H7 (cell line): Measurements from ENCODE around the gene AHDC1. TPM values are rescaled to one million over a fixed set of nuclear protein-coding genes. Genes with fewer than 3 reads are reported as not detected.
A peak's percentile ranks its signal among the peaks of the same experiment; 100 is the strongest.
"Not testable (repeated sequence)": the region's sequence is repeated elsewhere in the genome, so short reads cannot be mapped to it uniquely, and the experiment has no call there.

Source experiments
- DNase-seq: peaks from one replicate; pipeline ENCODE4 v3.0.0; 2012
- H3K27me3 ChIP-seq: 2 replicates; pipeline ENCODE4 v1.6.0; 2011; ENCODE audit warnings: mild to moderate bottlenecking, low read length; ENCODE audit not compliant: control insufficient read depth, insufficient read depth
- H3K36me3 ChIP-seq: replicated peaks from 2 replicates; pipeline ENCODE4 v1.5.1; 2011; ENCODE audit warnings: low read length; ENCODE audit not compliant: control insufficient read depth, insufficient read depth
- H3K4me3 ChIP-seq: 2 replicates; pipeline ENCODE4 v1.5.1; 2011; ENCODE audit warnings: low read depth, mild to moderate bottlenecking, control low read depth, low read length, moderate library complexity; ENCODE audit not compliant: insufficient read depth
- total RNA-seq: library from RNA; depleted of rRNA; stranded (reverse); fragments of >200 nt; shearing (Covaris generic); gene quantifications from 2 replicates; pipeline ENCODE4 v1.2.3, GENCODE V29; 2014

AHDC1 gene
- total RNA-seq, 1 experiment from 2014 or later: 11.2 TPM

GRCh38 chr1:27556435-27556780, 47.5 kb downstream of the AHDC1 start:
- Histone ChIP-seq H3K36me3 (no peaks in the 10 kb centered on the region; the same call in none of the 2 replicates), H3K4me3 (no peak overlapping the region), H3K27me3 (no peaks in the 10 kb centered on the region)
- DNase-seq: no peak

GRCh38 chr1:27555700-27556424, 48.1 kb downstream of the AHDC1 start:
- peaks cover 2% of the 10 kb centered on the region for H3K36me3 ChIP-seq
- peak; percentile 78 for DNase-seq
- H3K27me3 ChIP-seq: no peaks in the 10 kb centered on the region
- H3K4me3 ChIP-seq: no peak overlapping the region

GRCh38 chr1:27554759-27555699, 48.9 kb downstream of the AHDC1 start:
- Histone ChIP-seq H3K27me3 (no peaks in the 10 kb centered on the region), H3K4me3 (no peak overlapping the region), H3K36me3 (peaks cover 2% of the 10 kb centered on the region)

GRCh38 chr1:27554293-27554692, 49.7 kb downstream of the AHDC1 start:
- no peaks in the 10 kb centered on the region for H3K27me3 ChIP-seq
- peaks cover 2% of the 10 kb centered on the region; the same call in 1 of the 2 replicates for H3K36me3 ChIP-seq
- DNase-seq: no peak
- no peak overlapping the region for H3K4me3 ChIP-seq

More at GRCh38 chr1:27554759-27555699, 48.9 kb downstream of the AHDC1 start:
- DNase-seq: no peak

- not testable (repeated sequence) for H3K27me3 ChIP-seq, H3K36me3 ChIP-seq, H3K4me3 ChIP-seq, DNase-seq
These were observed 50.1 kb downstream of the AHDC1 start for GRCh38 chr1:27553823-27554222.

GRCh38 chr1:27552911-27553420, 51.0 kb downstream of the AHDC1 start:
- Histone ChIP-seq H3K36me3 (peaks cover 2% of the 10 kb centered on the region; the same call in 1 of the 2 replicates), H3K27me3 (no peaks in the 10 kb centered on the region), H3K4me3 (no peak overlapping the region)
- peak; percentile 89 for DNase-seq

GRCh38 chr1:27551953-27552312, 52.0 kb downstream of the AHDC1 start:
- H3K4me3 ChIP-seq: no peak overlapping the region
- H3K27me3 ChIP-seq: no peaks in the 10 kb centered on the region
- H3K36me3 ChIP-seq: peaks cover 3% of the 10 kb centered on the region
- DNase-seq: peak; percentile 65

GRCh38 chr1:27551170-27551952, 52.6 kb downstream of the AHDC1 start:
- H3K36me3 ChIP-seq: peaks cover 4% of the 10 kb centered on the region
- no peaks in the 10 kb centered on the region for H3K27me3 ChIP-seq
- no peak overlapping the region for H3K4me3 ChIP-seq
- DNase-seq: no peak

- no peak for DNase-seq
- H3K36me3 ChIP-seq: peaks cover 4% of the 10 kb centered on the region
- H3K4me3 ChIP-seq: no peak overlapping the region
- no peaks in the 10 kb centered on the region for H3K27me3 ChIP-seq
These were observed 53.3 kb downstream of the AHDC1 start for GRCh38 chr1:27550510-27551169.

GRCh38 chr1:27549807-27550408, 54.0 kb downstream of the AHDC1 start:
- no peak overlapping the region for H3K4me3 ChIP-seq
- DNase-seq: no peak
- H3K36me3 ChIP-seq: peaks cover 4% of the 10 kb centered on the region
- no peaks in the 10 kb centered on the region for H3K27me3 ChIP-seq

GRCh38 chr1:27548858-27549719, 54.9 kb downstream of the AHDC1 start:
- no peak for DNase-seq
- Histone ChIP-seq H3K36me3 (peaks cover 4% of the 10 kb centered on the region), H3K4me3 (no peak overlapping the region), H3K27me3 (no peaks in the 10 kb centered on the region)

GRCh38 chr1:27548136-27548853, 55.6 kb downstream of the AHDC1 start:
- Histone ChIP-seq H3K4me3 (no peak overlapping the region), H3K27me3 (no peaks in the 10 kb centered on the region), H3K36me3 (peaks cover 4% of the 10 kb centered on the region)
- no peak for DNase-seq
